ENCODE measurements around the gene TSEN15. TPM values are rescaled to one million over a fixed set of nuclear protein-coding genes. Genes with fewer than 3 reads are reported as not detected.

TSEN15 gene
- total and polyA plus RNA-seq, 2 experiments from 2014 or later: 55.8 TPM

GRCh38 chr1:184010788-184011187 lies 40.7 kb upstream of the TSEN15 start:
- H3K4me3 ChIP-seq: no peak overlapping the region
- no peak overlapping the region for H3K4me3 Mint-ChIP-seq
- H3K27me3 Mint-ChIP-seq (ENCODE audit: insufficient read depth, low read depth, poor library complexity): peaks cover 1% of the 10 kb centered on the region
- H3K36me3 ChIP-seq (ENCODE audit: insufficient read depth): no peaks in the 10 kb centered on the region
- ATAC-seq (peak; percentile 48; the same call in 2 of the 3 replicates), DNase-seq (ENCODE audit: low spot score) (no peak)
- 0 out of 3 replicates have a peak, but pooled peaks cover 2% of the 10 kb centered on the region for H3K4me1 Mint-ChIP-seq
- no peaks in the 10 kb centered on the region for H3K4me1 ChIP-seq (ENCODE audit: insufficient read depth)
- no peak overlapping the region for H2AFZ ChIP-seq
- no peak overlapping the region for H3K27ac ChIP-seq (ENCODE audit: low read depth)
- H3K9me3 Mint-ChIP-seq: peaks cover 4% of the 10 kb centered on the region; the same call in 2 of the 3 replicates
- no peaks in the 10 kb centered on the region for H3F3A ChIP-seq (replicated peaks; ENCODE audit: low read depth)
- no peak overlapping the region for H3K27ac Mint-ChIP-seq
- no peak overlapping the region for H3K4me2 ChIP-seq
- TF ChIP-seq ZNF331 (CRISPR knock-in tag; IDR thresholded peaks at IDR 0.05; ENCODE audit: low read depth) (no peak), CREB1 (CRISPR knock-in tag; IDR thresholded peaks at IDR 0.05; ENCODE audit: low read depth) (no peak), EZH2 (IDR thresholded peaks at IDR 0.05; ENCODE audit: low read depth, unreplicated experiment) (no peak), POLR2AphosphoS5 (IDR thresholded peaks at IDR 0.05; ENCODE audit: low read depth) (no peak), ZNF462 (CRISPR knock-in tag; IDR thresholded peaks at IDR 0.05) (no peak), JUNB (IDR thresholded peaks at IDR 0.05; ENCODE audit: unreplicated experiment) (no peak), EZH2phosphoT487 (IDR thresholded peaks at IDR 0.05; ENCODE audit: unreplicated experiment) (no peak), REST (IDR thresholded peaks at IDR 0.05; ENCODE audit: unreplicated experiment) (no peak), STAT1 (IDR thresholded peaks at IDR 0.05; ENCODE audit: unreplicated experiment) (no peak)
- TF ChIP-seq, protein P1, sequence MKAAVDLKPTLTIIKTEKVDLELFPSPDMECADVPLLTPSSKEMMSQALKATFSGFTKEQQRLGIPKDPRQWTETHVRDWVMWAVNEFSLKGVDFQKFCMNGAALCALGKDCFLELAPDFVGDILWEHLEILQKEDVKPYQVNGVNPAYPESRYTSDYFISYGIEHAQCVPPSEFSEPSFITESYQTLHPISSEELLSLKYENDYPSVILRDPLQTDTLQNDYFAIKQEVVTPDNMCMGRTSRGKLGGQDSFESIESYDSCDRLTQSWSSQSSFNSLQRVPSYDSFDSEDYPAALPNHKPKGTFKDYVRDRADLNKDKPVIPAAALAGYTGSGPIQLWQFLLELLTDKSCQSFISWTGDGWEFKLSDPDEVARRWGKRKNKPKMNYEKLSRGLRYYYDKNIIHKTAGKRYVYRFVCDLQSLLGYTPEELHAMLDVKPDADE (IDR thresholded peaks at IDR 0.05): no peak
- H4K20me1 ChIP-seq (replicated peaks; ENCODE audit: insufficient read depth): no peaks in the 10 kb centered on the region
- H3K79me2 ChIP-seq (replicated peaks; ENCODE audit: insufficient read depth): no peaks in the 10 kb centered on the region
- no peaks in the 10 kb centered on the region for H3K27me3 ChIP-seq (ENCODE audit: insufficient read depth)
- H3K9me2 ChIP-seq (ENCODE audit: insufficient read depth): peaks cover 11% of the 10 kb centered on the region; the same call in 1 of the 2 replicates
- H3K36me3 Mint-ChIP-seq (ENCODE audit: low read depth): no peaks in the 10 kb centered on the region

Data from GM23338 (cell line).